HK-2 (cell line): Measurements from ENCODE around the gene FBXO46.

Experiments
- DNase-seq: peaks from one replicate; pipeline ENCODE4 v3.0.0-alpha.2; 2018; ENCODE audit not compliant: unreplicated experiment

Gene FBXO46

GRCh38 chr19:45682908-45683307 lies 47.8 kb downstream of the FBXO46 start:
- DNase-seq = no peak

- DNase-seq = no peak
Measured at GRCh38 chr19:45682117-45682516, 48.6 kb downstream of the FBXO46 start.

DNA sequence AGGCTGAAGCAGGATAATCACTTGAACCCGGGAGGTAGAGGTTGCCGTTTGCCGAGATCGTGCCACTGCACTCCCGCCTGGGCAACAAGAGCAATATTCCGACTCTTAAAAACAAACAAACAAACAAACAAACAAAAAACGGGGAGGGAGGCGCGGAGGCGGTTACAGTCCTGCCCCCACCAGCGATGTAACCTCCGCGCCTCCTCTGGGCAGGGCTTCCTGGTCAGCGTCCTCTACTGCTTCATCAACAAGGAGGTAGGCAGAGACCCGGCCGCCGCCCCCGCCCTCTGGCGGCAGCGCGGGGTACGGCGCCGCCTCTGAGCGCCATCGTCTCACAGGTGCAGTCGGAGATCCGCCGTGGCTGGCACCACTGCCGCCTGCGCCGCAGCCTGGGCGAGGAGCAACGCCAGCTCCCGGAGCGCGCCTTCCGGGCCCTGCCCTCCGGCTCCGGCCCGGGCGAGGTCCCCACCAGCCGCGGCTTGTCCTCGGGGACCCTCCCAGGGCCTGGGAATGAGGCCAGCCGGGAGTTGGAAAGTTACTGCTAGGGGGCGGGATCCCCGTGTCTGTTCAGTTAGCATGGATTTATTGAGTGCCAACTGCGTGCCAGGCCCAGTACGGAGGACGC lies 49.2 kb downstream of the FBXO46 start:
- peak; percentile 93 for DNase-seq

- DNase-seq = no peak
Measured at GRCh38 chr19:45677351-45678230, 53.1 kb downstream of the FBXO46 start.

DNA sequence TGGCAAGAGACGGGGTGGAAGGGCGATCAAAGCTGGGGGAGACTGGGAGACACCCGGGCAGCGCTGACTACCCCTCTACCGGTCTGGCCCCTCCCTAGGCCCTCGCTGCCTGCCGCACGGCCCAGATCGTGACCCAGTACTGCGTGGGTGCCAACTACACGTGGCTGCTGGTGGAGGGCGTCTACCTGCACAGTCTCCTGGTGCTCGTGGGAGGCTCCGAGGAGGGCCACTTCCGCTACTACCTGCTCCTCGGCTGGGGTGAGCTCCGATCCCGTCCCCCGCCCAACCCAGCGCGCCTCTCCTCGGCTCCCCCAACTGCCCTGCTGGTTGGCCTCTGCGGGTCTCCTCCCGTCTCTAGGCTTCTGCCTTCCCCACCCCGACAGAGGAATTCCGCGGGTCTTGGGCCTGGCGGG lies 53.8 kb downstream of the FBXO46 start:
- DNase-seq = no peak

DNA sequence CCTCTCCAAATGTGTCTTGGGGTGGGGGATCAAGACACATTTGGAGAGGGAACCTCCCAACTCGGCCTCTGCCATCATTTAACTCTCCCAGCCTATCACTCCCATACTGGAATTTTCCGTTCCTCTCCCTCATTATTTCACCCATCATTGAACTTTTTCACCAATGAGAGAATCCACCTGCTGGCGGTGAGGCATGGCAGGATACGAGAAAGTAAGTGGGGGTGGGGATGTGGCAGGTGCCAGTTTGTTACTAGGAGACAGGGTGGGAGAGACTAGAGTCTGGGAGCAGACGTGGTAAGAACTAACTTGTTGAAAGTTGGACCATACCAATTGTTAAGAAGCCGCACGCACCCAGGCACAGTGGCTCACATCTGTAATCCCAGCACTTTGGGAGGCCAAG lies 55.8 kb downstream of the FBXO46 start:
- no peak for DNase-seq

- no peak for DNase-seq
Measured at GRCh38 chr19:45670670-45671453, 59.8 kb downstream of the FBXO46 start.

DNA sequence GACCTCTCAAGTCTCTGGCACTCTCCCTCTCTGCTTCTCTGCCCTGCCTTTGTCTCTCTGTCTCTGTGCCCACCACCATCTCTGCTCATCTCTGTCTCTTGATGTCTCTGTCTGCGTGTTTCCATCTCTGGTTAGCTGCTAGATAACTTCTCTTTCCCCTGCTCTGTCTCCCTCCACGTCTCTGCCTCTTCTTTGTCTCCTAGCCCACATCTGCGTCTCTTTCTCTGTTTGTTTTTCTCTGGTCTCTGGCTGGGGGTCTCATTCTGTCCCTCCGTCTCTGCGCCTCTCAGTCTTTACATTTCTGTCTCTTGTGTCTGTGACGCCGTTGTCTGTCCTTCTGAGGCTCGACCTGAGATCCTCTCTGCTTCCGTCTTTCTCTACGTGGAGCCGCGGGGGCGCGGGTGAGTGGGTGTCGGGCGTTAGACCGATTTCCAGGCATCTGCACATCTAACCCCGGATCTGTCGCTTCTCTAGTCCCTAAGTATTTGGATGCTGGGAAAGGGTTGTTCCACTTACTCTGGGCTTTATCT lies 62.3 kb downstream of the FBXO46 start:
- no peak for DNase-seq

GRCh38 chr19:45667620-45668341 lies 62.9 kb downstream of the FBXO46 start, which contains the start of gene GIPR:
Gene GIPR (plus strand): TSS chr19:45668221. CDS start chr19:45669521, 1,300 bp downstream.
- DNase-seq = peak; percentile 57

- no peak for DNase-seq
Measured at GRCh38 chr19:45664575-45664974, 66.1 kb downstream of the FBXO46 start.

DNA sequence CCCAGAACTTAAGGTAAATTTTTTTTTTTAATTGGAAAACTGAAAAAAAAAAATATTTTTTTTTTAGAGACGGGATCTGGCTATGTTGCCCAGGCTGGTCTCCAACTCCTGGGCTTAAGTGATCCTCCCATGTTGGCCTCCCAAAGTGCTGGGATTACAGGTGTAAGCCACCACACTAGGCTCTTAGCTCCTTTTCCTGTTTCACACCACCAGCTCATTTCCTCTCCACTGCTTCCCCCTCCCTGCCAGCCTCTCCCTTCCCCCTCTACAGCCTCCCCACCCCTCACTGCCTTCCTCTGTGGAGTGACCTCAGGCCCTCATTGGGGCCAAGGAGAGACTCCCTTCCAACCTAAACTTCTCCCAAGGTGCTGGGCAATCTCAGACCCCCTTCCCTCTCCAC lies 66.9 kb downstream of the FBXO46 start:
- no peak for DNase-seq

DNA sequence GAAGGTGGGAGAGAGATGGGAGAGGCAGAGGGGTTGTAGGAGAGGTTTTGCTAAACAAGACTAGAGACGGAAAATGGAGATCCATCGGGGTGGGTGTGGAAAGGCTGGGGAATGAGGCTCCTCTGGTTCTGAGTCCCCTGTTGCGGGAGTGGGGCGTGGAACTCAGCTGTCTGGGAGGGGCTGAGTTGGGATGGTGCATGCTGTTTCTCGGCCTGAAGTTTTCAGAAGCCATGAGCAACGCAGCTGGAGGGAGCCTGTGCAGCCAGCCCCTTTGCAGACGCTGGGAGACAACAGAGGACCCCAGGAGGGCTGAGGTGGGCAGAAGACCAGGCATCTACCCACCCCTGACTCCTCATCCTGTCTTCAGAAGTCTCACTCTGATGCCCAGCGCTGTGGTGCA lies 70.1 kb downstream of the FBXO46 start:
- DNase-seq = no peak
